Measurements from ENCODE around the gene COG5.

- TF ChIP-seq CTCF (IDR thresholded peaks at IDR 0.05; ENCODE audit: poor library complexity) (no peak), EZH2 (IDR thresholded peaks at IDR 0.05; ENCODE audit: borderline replicate concordance) (no peak)
These were observed 35.5 kb upstream of the COG5 start for GRCh38 chr7:107599262-107599661.
